GM13977 (cell line): ENCODE results near the gene ACP1.

Experiments used
- DNase-seq: peaks from one replicate; pipeline ENCODE4 v3.0.0; 2012; ENCODE audit warnings: low spot score
- CTCF ChIP-seq: IDR thresholded peaks from 2 replicates; pipeline ENCODE4 v1.5.1; 2012; ENCODE audit warnings: mild to moderate bottlenecking, control low read depth; ENCODE audit not compliant: insufficient read depth; ENCODE audit errors: extremely low read depth, missing control alignments
- in situ Hi-C: fragments of 300-500 bp; cut with MboI; formaldehyde crosslinking; loops from one replicate; pipeline ENCODE4 v1.12.0; 2022; ENCODE audit warnings: low sequenced_read_pairs, low pct_unique_long_range_greater_than_20kb, mixed read lengths, inconsistent platforms; ENCODE audit not compliant: unreplicated experiment

ACP1 gene

GRCh38 chr2:279366-279765 is 14.6 kb downstream of the ACP1 start:
- in situ Hi-C loops = no loop called here
- no peak for DNase-seq
- no peak for TF ChIP-seq CTCF

GRCh38 chr2:279956-280649 is 15.4 kb downstream of the ACP1 start:
- DNase-seq = no peak
- in situ Hi-C loops = no loop called here
- TF ChIP-seq CTCF = no peak

GRCh38 chr2:280650-281110 is 15.9 kb downstream of the ACP1 start:
- DNase-seq = no peak
- no peak for TF ChIP-seq CTCF
- in situ Hi-C loops = no loop called here

- in situ Hi-C loops = no loop called here
- TF ChIP-seq CTCF = no peak
- DNase-seq = no peak
These were observed 16.6 kb downstream of the ACP1 start for GRCh38 chr2:281381-281780.

- no peak for TF ChIP-seq CTCF
- in situ Hi-C loops = no loop called here
- DNase-seq = no peak
These were observed 17.9 kb downstream of the ACP1 start for GRCh38 chr2:282371-283263.

GRCh38 chr2:283996-284794 is 19.4 kb downstream of the ACP1 start:
- no peak for DNase-seq
- in situ Hi-C loops = no loop called here
- no peak for TF ChIP-seq CTCF
